H1 (cell line): ENCODE data around the gene BASP1.

Source experiments
- CHD2 ChIP-seq: IDR thresholded peaks from 2 replicates; pipeline ENCODE4 v1.6.1; 2012; ENCODE audit warnings: low read length, improper control_type of control experiment
- EGR1 ChIP-seq: IDR thresholded peaks from 2 replicates; pipeline ENCODE4 v1.6.1; 2011; ENCODE audit warnings: low read depth, low read length, borderline replicate concordance
- KDM1A ChIP-seq: fragments of 200-600, 300-600 bp; sonication (generic); IDR thresholded peaks from 2 replicates; pipeline ENCODE4 v1.7.1; 2016; ENCODE audit warnings: mild to moderate bottlenecking, low read length, borderline replicate concordance
- POLR2A ChIP-seq, 2 experiments: IDR thresholded peaks; 1 replicate in 1 of 2; 2 replicates in 1 of 2; pipeline ENCODE4 v1.6.1; 2011; ENCODE audit warnings: low read depth in 2 of 2, low read length in 2 of 2, mild to moderate bottlenecking in 2 of 2; ENCODE audit errors: control extremely low read depth in 1 of 2
- TF ChIP-seq, protein P1 (sequence below), 3 experiments: IDR thresholded peaks; 1 replicate in 2 of 3; 2 replicates in 1 of 3; pipeline versions ENCODE4 v1.5.1 to v1.6.1; 2011; ENCODE audit warnings: low read length in 3 of 3, mild to moderate bottlenecking in 3 of 3, inconsistent platforms in 2 of 3, low read depth in 1 of 3, moderate library complexity in 1 of 3; ENCODE audit not compliant: insufficient read depth in 1 of 3; ENCODE audit errors: control extremely low read depth in 1 of 3

DNA sequence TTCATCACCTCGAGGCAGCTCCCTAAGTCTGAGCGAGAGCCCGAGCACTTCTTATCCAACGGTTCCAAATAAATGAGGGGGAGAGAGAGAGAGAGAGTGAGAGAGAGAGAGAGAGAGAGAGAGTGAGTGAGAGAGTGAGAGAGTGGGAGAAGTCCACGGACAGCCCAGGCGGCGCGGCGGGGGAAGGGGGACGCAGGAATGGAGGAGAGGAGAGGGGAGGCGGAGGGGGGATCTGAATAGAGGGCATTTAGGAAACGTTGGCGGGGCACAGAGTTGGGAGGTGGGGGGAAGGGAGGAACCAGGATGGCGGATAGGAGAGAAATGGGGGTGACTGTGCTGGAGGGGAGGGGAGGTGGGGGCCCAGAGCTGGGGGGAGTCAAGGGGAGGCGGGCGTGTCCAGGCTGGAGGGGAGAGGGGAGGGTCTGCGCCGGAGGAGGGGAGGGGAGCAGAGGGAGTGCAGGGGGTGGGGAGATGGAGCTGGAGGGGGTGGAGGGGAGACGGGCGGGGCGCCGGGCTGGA is 398 bp upstream of the BASP1 start:
- no peak for TF ChIP-seq POLR2A (IDR thresholded peaks at IDR 0.05; ENCODE audit: control extremely low read depth in 1 of 2, low read depth in 2 of 2, low read length in 2 of 2)
- no peak for TF ChIP-seq EGR1
- no peak for TF ChIP-seq CHD2
- no peak for TF ChIP-seq KDM1A
- TF ChIP-seq, protein P1, sequence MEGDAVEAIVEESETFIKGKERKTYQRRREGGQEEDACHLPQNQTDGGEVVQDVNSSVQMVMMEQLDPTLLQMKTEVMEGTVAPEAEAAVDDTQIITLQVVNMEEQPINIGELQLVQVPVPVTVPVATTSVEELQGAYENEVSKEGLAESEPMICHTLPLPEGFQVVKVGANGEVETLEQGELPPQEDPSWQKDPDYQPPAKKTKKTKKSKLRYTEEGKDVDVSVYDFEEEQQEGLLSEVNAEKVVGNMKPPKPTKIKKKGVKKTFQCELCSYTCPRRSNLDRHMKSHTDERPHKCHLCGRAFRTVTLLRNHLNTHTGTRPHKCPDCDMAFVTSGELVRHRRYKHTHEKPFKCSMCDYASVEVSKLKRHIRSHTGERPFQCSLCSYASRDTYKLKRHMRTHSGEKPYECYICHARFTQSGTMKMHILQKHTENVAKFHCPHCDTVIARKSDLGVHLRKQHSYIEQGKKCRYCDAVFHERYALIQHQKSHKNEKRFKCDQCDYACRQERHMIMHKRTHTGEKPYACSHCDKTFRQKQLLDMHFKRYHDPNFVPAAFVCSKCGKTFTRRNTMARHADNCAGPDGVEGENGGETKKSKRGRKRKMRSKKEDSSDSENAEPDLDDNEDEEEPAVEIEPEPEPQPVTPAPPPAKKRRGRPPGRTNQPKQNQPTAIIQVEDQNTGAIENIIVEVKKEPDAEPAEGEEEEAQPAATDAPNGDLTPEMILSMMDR (IDR thresholded peaks at IDR 0.05; ENCODE audit: control extremely low read depth in 1 of 3, insufficient read depth in 1 of 3, low read depth in 1 of 3, low read length in 3 of 3), result no peak
